HCT116 (cell line): Measurements from ENCODE around the gene SEL1L2. TPM values are rescaled to one million over a fixed set of nuclear protein-coding genes. Genes with fewer than 3 reads are reported as not detected.

Source experiments
- ATAC-seq: fragments of 200-7000 bp; cut with Tn5 transposase; 2 replicates; pipeline ENCODE4 v1.9.1; 2020; ENCODE audit warnings: mild to moderate bottlenecking, moderate library complexity
- BruUV-seq: library from RNA; stranded (reverse); fragments of 400-500 nt; replicated peaks from 2 replicates; lab custom pipeline; 2021; lab: Mats Ljungman, UMichigan
- CTCF ChIA-PET: fragments of 300-600 bp; sonication (Branson Sonifier 250); formaldehyde crosslinking; loops from one replicate; lab custom pipeline; 2021; ENCODE audit warnings: antibody characterized with exemption; lab: Charles Lee
- POLR2A ChIA-PET: fragments of 300-600, 350-600 bp; sonication (Branson Sonifier 250); formaldehyde crosslinking; loops from one replicate; lab custom pipeline; 2021; ENCODE audit warnings: antibody characterized with exemption; lab: Charles Lee
- RAD21 ChIA-PET, 2 experiments: fragments of 300-600 bp; sonication (Branson Sonifier 250); formaldehyde crosslinking; loops; one replicate each; lab custom pipeline; 2023; ENCODE audit warnings: low total read pairs in 2 of 2; ENCODE audit not compliant: uncharacterized antibody in 2 of 2, unreplicated experiment in 2 of 2, low non-redundant PET in 1 of 2; lab: Charles Lee
- DNase-seq: peaks from one replicate; pipeline ENCODE4 v3.0.0-alpha.2; 2010; ENCODE audit warnings: low read depth, low spot score
- H2AFZ ChIP-seq: fragments of 200-600 bp; shearing (Covaris generic), sonication (generic); 2 replicates; pipeline ENCODE4 v1.6.1; 2017; ENCODE audit warnings: low read depth, mixed run types, mixed read lengths, antibody characterized with exemption, low read length; ENCODE audit not compliant: poor library complexity, severe bottlenecking
- H3K27ac ChIP-seq: 2 replicates; pipeline ENCODE4 v1.5.1; 2012; ENCODE audit warnings: low read depth, low read length
- H3K27me3 ChIP-seq: fragments of 200-600 bp; sonication (generic); 2 replicates; pipeline ENCODE4 v1.6.1; 2016; ENCODE audit warnings: mixed run types, low read length, mixed read lengths; ENCODE audit not compliant: insufficient read depth
- H3K36me3 ChIP-seq, 2 experiments: fragments of 200-500 bp in 1 of 2; fragments of 200-600 bp in 1 of 2; sonication (Bioruptor generic) in 1 of 2; sonication (generic) in 1 of 2; 2 replicates each; pipeline versions ENCODE4 v1.5.1 to v1.6.1; 2014 to 2016; ENCODE audit warnings: low read length in 2 of 2, inconsistent platforms in 1 of 2, mixed read lengths in 1 of 2, mixed run types in 1 of 2; ENCODE audit not compliant: insufficient read depth in 2 of 2, control insufficient read depth in 1 of 2
- H3K4me1 ChIP-seq, 2 experiments: fragments of 200-600 bp in 1 of 2; sonication (generic) in 1 of 2; 2 replicates each; pipeline versions ENCODE4 v1.5.1 to v1.6.1; 2012 to 2017; ENCODE audit warnings: low read length in 2 of 2, inconsistent platforms in 1 of 2, mild to moderate bottlenecking in 1 of 2, mixed read lengths in 1 of 2, mixed run types in 1 of 2, moderate library complexity in 1 of 2; ENCODE audit not compliant: insufficient read depth in 2 of 2, control insufficient read depth in 1 of 2
- H3K4me2 ChIP-seq: fragments of 200-600 bp; sonication (generic); 2 replicates; pipeline ENCODE4 v1.6.1; 2017; ENCODE audit warnings: mixed run types, low read length, mixed read lengths
- H3K4me3 ChIP-seq, 2 experiments: fragments of 200-600 bp in 1 of 2; sonication (generic) in 1 of 2; replicated peaks in 1 of 2; 2 replicates each; pipeline ENCODE4 v1.5.1; 2011 to 2016; ENCODE audit warnings: low read length in 2 of 2, control low read depth in 1 of 2, low read depth in 1 of 2, mild to moderate bottlenecking in 1 of 2, mixed read lengths in 1 of 2, mixed run types in 1 of 2
- H3K79me2 ChIP-seq: fragments of 200-600 bp; sonication (generic); 2 replicates; pipeline ENCODE4 v1.6.1; 2017; ENCODE audit warnings: mild to moderate bottlenecking, mixed run types, low read length, moderate library complexity, mixed read lengths; ENCODE audit not compliant: insufficient read depth
- H3K9ac ChIP-seq: fragments of 200-600 bp; sonication (generic); 2 replicates; pipeline ENCODE4 v1.6.1; 2016; ENCODE audit warnings: low read length, mixed read lengths
- H3K9me2 ChIP-seq: fragments of 200-600 bp; sonication (generic), shearing (Covaris generic); 2 replicates; pipeline ENCODE4 v1.6.1; 2017; ENCODE audit warnings: mixed run types, mild to moderate bottlenecking, moderate library complexity; ENCODE audit not compliant: insufficient read depth
- H3K9me3 ChIP-seq, 2 experiments: fragments of 200-500 bp in 1 of 2; fragments of 200-600 bp in 1 of 2; sonication (Bioruptor generic) in 1 of 2; sonication (generic) in 1 of 2; 2 replicates each; pipeline ENCODE4 v1.6.1; 2014 to 2017; ENCODE audit warnings: low read length in 2 of 2, mixed read lengths in 2 of 2, inconsistent platforms in 1 of 2, low read depth in 1 of 2, mild to moderate bottlenecking in 1 of 2, mixed run types in 1 of 2, moderate library complexity in 1 of 2; ENCODE audit not compliant: control insufficient read depth in 1 of 2, insufficient read depth in 1 of 2
- H4K20me1 ChIP-seq: fragments of 200-600 bp; sonication (generic), shearing (Covaris generic); 2 replicates; pipeline ENCODE4 v1.6.1; 2017; ENCODE audit warnings: mixed run types, mild to moderate bottlenecking, moderate library complexity; ENCODE audit not compliant: insufficient read depth
- CEBPB ChIP-seq: IDR thresholded peaks from 2 replicates; pipeline ENCODE4 v1.6.1; 2012; ENCODE audit warnings: low read depth
- CTCF ChIP-seq, 3 experiments: fragments of 200-600 bp in 1 of 3; sonication (generic) in 1 of 3; IDR thresholded peaks in 2 of 3; conservative IDR thresholded peaks in 1 of 3; 2 replicates each; pipeline ENCODE4 v1.5.1; 2012 to 2017; ENCODE audit warnings: low read depth in 2 of 3, low read length in 2 of 3, antibody characterized with exemption in 1 of 3, borderline replicate concordance in 1 of 3, control low read depth in 1 of 3, mild to moderate bottlenecking in 1 of 3, mixed read lengths in 1 of 3, mixed run types in 1 of 3, moderate library complexity in 1 of 3; ENCODE audit not compliant: insufficient read depth in 1 of 3
- EGR1 ChIP-seq: IDR thresholded peaks from 2 replicates; pipeline ENCODE4 v1.6.1; 2012; ENCODE audit warnings: low read depth
- ELF1 ChIP-seq: IDR thresholded peaks from 2 replicates; pipeline ENCODE4 v1.6.1; 2012; ENCODE audit warnings: low read depth, borderline replicate concordance
- EZH2phosphoT487 ChIP-seq: fragments of 200-600 bp; IDR thresholded peaks from 2 replicates; pipeline ENCODE4 v1.6.1; 2018; ENCODE audit warnings: antibody characterized with exemption, borderline replicate concordance
- FOSL1 ChIP-seq: IDR thresholded peaks from 2 replicates; pipeline ENCODE4 v1.6.1; 2012; ENCODE audit warnings: low read depth
- JUND ChIP-seq: IDR thresholded peaks from 2 replicates; pipeline ENCODE4 v1.6.1; 2012
- MAX ChIP-seq: IDR thresholded peaks from 2 replicates; pipeline ENCODE4 v1.6.1; 2012
- POLR2A ChIP-seq: IDR thresholded peaks from 2 replicates; pipeline ENCODE4 v1.7.0; 2011; ENCODE audit warnings: borderline replicate concordance; ENCODE audit not compliant: insufficient read depth, insufficient read length; ENCODE audit errors: extremely low read depth
- POLR2AphosphoS5 ChIP-seq: IDR thresholded peaks from 2 replicates; pipeline ENCODE4 v1.6.1; 2011; ENCODE audit warnings: mild to moderate bottlenecking, low read depth, low read length, moderate library complexity
- RAD21 ChIP-seq: IDR thresholded peaks from 2 replicates; pipeline ENCODE4 v1.6.1; 2012; ENCODE audit warnings: low read depth, mild to moderate bottlenecking
- SIN3A ChIP-seq: IDR thresholded peaks from 2 replicates; pipeline ENCODE4 v1.6.1; 2012; ENCODE audit warnings: low read depth
- TCF7L2 ChIP-seq: IDR thresholded peaks from 2 replicates; pipeline ENCODE4 v1.7.0; 2011; ENCODE audit warnings: borderline replicate concordance, inconsistent platforms; ENCODE audit not compliant: insufficient read depth, insufficient read length; ENCODE audit errors: extremely low read depth
- YY1 ChIP-seq: IDR thresholded peaks from 2 replicates; pipeline ENCODE4 v1.6.1; 2011; ENCODE audit warnings: low read length, low read depth, moderate library complexity, mild to moderate bottlenecking; ENCODE audit not compliant: insufficient replicate concordance; ENCODE audit errors: extremely low read depth
- intact Hi-C: fragments of 100-400 bp; cut with micrococcal nuclease; formaldehyde crosslinking; loops from 2 replicates; pipeline ENCODE4 v1.10.0; 2022
- total RNA-seq: library from RNA; stranded (reverse); gene quantifications from one replicate; pipeline ENCODE4 v1.2.1, GENCODE V29; 2021; ENCODE audit not compliant: unreplicated experiment
- TF ChIP-seq, protein P1 (sequence below): IDR thresholded peaks from 2 replicates; pipeline ENCODE4 v1.6.1; 2012; ENCODE audit warnings: low read depth

SEL1L2 gene
- total RNA-seq, 1 experiment from 2014 or later, result not detected

- POLR2A ChIA-PET, result no interaction called here
- Histone ChIP-seq H3K27ac (no peak overlapping the region), H3K27me3 (no peaks in the 10 kb centered on the region), H3K9me2 (no peaks in the 10 kb centered on the region), H3K4me2 (no peak overlapping the region), H3K36me3 (no peaks in the 10 kb centered on the region), H3K4me3 (no peak overlapping the region), H3K79me2 (no peaks in the 10 kb centered on the region), H3K4me1 (no peaks in the 10 kb centered on the region), H3K9ac (no peak overlapping the region), H2AFZ (no peak overlapping the region), H3K9me3 (no peaks in the 10 kb centered on the region)
- RAD21 ChIA-PET, result no interaction called here
- intact Hi-C loops, result no loop called here
- DNase-seq, result no peak
- CTCF ChIA-PET, result no interaction called here
- no peak for ATAC-seq
- BruUV-seq, result no TSS peak
- TF ChIP-seq EZH2phosphoT487 (no peak), ELF1 (no peak), JUND (no peak), CTCF (IDR thresholded peaks at IDR 0.05 in 2 of 3, conservative IDR thresholded peaks at IDR 0.05 in 1 of 3; ENCODE audit: borderline replicate concordance in 1 of 3, insufficient read depth in 1 of 3, low read depth in 2 of 3, low read length in 2 of 3) (no peak), YY1 (no peak)
- TF ChIP-seq, all 23 proteins: peak for 0
- no peaks in the 10 kb centered on the region for H4K20me1 ChIP-seq
Observed at GRCh38 chr20:13878566-13878965, 111.8 kb downstream of the SEL1L2 start.

- ChIA-PET CTCF (no interaction called here), RAD21 (no interaction called here)
- no peak for DNase-seq
- TF ChIP-seq YY1 (no peak), ELF1 (no peak), RAD21 (no peak), POLR2A (no peak), CEBPB (no peak), POLR2AphosphoS5 (no peak), FOSL1 (no peak), EGR1 (no peak), TCF7L2 (no peak), MAX (no peak), SIN3A (no peak)
- TF ChIP-seq, protein P1, sequence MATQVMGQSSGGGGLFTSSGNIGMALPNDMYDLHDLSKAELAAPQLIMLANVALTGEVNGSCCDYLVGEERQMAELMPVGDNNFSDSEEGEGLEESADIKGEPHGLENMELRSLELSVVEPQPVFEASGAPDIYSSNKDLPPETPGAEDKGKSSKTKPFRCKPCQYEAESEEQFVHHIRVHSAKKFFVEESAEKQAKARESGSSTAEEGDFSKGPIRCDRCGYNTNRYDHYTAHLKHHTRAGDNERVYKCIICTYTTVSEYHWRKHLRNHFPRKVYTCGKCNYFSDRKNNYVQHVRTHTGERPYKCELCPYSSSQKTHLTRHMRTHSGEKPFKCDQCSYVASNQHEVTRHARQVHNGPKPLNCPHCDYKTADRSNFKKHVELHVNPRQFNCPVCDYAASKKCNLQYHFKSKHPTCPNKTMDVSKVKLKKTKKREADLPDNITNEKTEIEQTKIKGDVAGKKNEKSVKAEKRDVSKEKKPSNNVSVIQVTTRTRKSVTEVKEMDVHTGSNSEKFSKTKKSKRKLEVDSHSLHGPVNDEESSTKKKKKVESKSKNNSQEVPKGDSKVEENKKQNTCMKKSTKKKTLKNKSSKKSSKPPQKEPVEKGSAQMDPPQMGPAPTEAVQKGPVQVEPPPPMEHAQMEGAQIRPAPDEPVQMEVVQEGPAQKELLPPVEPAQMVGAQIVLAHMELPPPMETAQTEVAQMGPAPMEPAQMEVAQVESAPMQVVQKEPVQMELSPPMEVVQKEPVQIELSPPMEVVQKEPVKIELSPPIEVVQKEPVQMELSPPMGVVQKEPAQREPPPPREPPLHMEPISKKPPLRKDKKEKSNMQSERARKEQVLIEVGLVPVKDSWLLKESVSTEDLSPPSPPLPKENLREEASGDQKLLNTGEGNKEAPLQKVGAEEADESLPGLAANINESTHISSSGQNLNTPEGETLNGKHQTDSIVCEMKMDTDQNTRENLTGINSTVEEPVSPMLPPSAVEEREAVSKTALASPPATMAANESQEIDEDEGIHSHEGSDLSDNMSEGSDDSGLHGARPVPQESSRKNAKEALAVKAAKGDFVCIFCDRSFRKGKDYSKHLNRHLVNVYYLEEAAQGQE, result no peak
Observed at GRCh38 chr20:13877793-13878192, 112.6 kb downstream of the SEL1L2 start.

More at GRCh38 chr20:13877793-13878192, 112.6 kb downstream of the SEL1L2 start:
- Histone ChIP-seq H4K20me1 (no peaks in the 10 kb centered on the region), H3K79me2 (no peaks in the 10 kb centered on the region), H3K9ac (no peak overlapping the region), H3K4me3 (no peak overlapping the region), H2AFZ (no peak overlapping the region), H3K9me3 (no peaks in the 10 kb centered on the region), H3K4me2 (no peak overlapping the region), H3K9me2 (no peaks in the 10 kb centered on the region), H3K36me3 (no peaks in the 10 kb centered on the region), H3K27ac (no peak overlapping the region), H3K4me1 (no peaks in the 10 kb centered on the region), H3K27me3 (no peaks in the 10 kb centered on the region)
- POLR2A ChIA-PET, result no interaction called here
- intact Hi-C loops, result no loop called here
- ATAC-seq, result no peak
- BruUV-seq, result no TSS peak
